GM23338 (cell line): ENCODE results near the gene SMG1.

Experiments
- TF ChIP-seq, protein P1 (sequence below): IDR thresholded peaks from one replicate; pipeline ENCODE4 v1.6.1; 2018; ENCODE audit warnings: antibody characterized with exemption; ENCODE audit not compliant: unreplicated experiment
- TF ChIP-seq, protein P2 (sequence below), 2 experiments: fragments of 200-600 bp in 1 of 2; sonication (generic) in 1 of 2; conservative IDR thresholded peaks; 2 replicates each; pipeline versions ENCODE4 v1.5.1 to v1.6.1; 2016 to 2017; ENCODE audit warnings: antibody characterized with exemption in 2 of 2, low read depth in 2 of 2, mild to moderate bottlenecking in 2 of 2, moderate library complexity in 1 of 2

- TF ChIP-seq, protein P1, sequence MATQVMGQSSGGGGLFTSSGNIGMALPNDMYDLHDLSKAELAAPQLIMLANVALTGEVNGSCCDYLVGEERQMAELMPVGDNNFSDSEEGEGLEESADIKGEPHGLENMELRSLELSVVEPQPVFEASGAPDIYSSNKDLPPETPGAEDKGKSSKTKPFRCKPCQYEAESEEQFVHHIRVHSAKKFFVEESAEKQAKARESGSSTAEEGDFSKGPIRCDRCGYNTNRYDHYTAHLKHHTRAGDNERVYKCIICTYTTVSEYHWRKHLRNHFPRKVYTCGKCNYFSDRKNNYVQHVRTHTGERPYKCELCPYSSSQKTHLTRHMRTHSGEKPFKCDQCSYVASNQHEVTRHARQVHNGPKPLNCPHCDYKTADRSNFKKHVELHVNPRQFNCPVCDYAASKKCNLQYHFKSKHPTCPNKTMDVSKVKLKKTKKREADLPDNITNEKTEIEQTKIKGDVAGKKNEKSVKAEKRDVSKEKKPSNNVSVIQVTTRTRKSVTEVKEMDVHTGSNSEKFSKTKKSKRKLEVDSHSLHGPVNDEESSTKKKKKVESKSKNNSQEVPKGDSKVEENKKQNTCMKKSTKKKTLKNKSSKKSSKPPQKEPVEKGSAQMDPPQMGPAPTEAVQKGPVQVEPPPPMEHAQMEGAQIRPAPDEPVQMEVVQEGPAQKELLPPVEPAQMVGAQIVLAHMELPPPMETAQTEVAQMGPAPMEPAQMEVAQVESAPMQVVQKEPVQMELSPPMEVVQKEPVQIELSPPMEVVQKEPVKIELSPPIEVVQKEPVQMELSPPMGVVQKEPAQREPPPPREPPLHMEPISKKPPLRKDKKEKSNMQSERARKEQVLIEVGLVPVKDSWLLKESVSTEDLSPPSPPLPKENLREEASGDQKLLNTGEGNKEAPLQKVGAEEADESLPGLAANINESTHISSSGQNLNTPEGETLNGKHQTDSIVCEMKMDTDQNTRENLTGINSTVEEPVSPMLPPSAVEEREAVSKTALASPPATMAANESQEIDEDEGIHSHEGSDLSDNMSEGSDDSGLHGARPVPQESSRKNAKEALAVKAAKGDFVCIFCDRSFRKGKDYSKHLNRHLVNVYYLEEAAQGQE: no peak
- TF ChIP-seq, protein P2, sequence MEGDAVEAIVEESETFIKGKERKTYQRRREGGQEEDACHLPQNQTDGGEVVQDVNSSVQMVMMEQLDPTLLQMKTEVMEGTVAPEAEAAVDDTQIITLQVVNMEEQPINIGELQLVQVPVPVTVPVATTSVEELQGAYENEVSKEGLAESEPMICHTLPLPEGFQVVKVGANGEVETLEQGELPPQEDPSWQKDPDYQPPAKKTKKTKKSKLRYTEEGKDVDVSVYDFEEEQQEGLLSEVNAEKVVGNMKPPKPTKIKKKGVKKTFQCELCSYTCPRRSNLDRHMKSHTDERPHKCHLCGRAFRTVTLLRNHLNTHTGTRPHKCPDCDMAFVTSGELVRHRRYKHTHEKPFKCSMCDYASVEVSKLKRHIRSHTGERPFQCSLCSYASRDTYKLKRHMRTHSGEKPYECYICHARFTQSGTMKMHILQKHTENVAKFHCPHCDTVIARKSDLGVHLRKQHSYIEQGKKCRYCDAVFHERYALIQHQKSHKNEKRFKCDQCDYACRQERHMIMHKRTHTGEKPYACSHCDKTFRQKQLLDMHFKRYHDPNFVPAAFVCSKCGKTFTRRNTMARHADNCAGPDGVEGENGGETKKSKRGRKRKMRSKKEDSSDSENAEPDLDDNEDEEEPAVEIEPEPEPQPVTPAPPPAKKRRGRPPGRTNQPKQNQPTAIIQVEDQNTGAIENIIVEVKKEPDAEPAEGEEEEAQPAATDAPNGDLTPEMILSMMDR (conservative IDR thresholded peaks at IDR 0.05; ENCODE audit: low read depth in 2 of 2): no peak
These were observed 40.6 kb upstream of the SMG1 start for GRCh38 chr16:18966791-18967190.
